Right cardiac atrium (tissue), 5 donors: ENCODE data around the gene OR2D2. TPM values are rescaled to one million over a fixed set of nuclear protein-coding genes. Genes with fewer than 3 reads are reported as not detected.
A peak's percentile ranks its signal among the peaks of the same experiment; 100 is the strongest.
"Not testable (repeated sequence)": the region's sequence is repeated elsewhere in the genome, so short reads cannot be mapped to it uniquely, and the experiment has no call there.

Experiments used
- ATAC-seq, 2 donors: fragments of 200-7000 bp; cut with Tn5 transposase; one replicate each; pipeline versions ENCODE4 v1.8.0 to v1.9.1; 2020; ENCODE audit warnings: moderate library complexity in 2 of 2, mild to moderate bottlenecking in 1 of 2
- DNase-seq, 3 donors: peaks; one replicate each; pipeline ENCODE4 v3.0.0-alpha.2; 2020
- H3K27ac ChIP-seq: one replicate; pipeline ENCODE4 v1.5.1; 2013; ENCODE audit warnings: mild to moderate bottlenecking, low read length, control low read depth, moderate library complexity
- H3K27me3 ChIP-seq: one replicate; pipeline ENCODE4 v1.6.1; 2013; ENCODE audit not compliant: control insufficient read depth, insufficient read depth
- H3K4me1 ChIP-seq: one replicate; pipeline ENCODE4 v1.6.1; 2013; ENCODE audit warnings: low read length; ENCODE audit not compliant: control insufficient read depth, insufficient read depth
- H3K4me3 ChIP-seq: one replicate; pipeline ENCODE4 v1.5.1; 2013; ENCODE audit warnings: low read length, control low read depth
- H3K9me3 ChIP-seq: one replicate; pipeline ENCODE4 v1.6.1; 2013; ENCODE audit warnings: low read length; ENCODE audit not compliant: control insufficient read depth
- WGBS: extraction: QIAGEN DNeasy Blood & Tissue Kit; methylation state at CpG from one replicate; pipeline ENCODE4 v1.1.7; 2013; 5-methylcytosine and 5-hydroxymethylcytosine counted together
- intact Hi-C, 4 donors: fragments of 100-400 bp; cut with DNase I; formaldehyde crosslinking; loops; one replicate each; pipeline versions ENCODE4 v1.11.0 to v1.14.0; 2022 to 2023
- polyA plus RNA-seq: library from polyadenylated mRNA; stranded (reverse); fragments of 200-250 nt; gene quantifications from one replicate; pipeline ENCODE4 v1.2.3, GENCODE V29; 2013
- total RNA-seq, 4 donors: library from RNA; stranded (reverse); fragmentation: NEBNext Ultra II Directional; extraction: Animal tissue kit (Norgen Biotek cat#: 25700); gene quantifications; one replicate each; pipeline ENCODE4 v1.2.1, GENCODE V29; 2021
- donor health status: healthy with polysubstance abuse.
- donor health status: DM: no; HTN: yes; CAD: no.
- donor health status: DM: no; HTN: no; CAD: no.
- donor health status: DM: no; HTN: yes; CAD: no; lungs with severe emphysema.
- donor health status: DM: yes; HTN: yes; CAD: no.

The OR2D2 gene
- total and polyA plus RNA-seq, 5 donors, result not detected

DNA sequence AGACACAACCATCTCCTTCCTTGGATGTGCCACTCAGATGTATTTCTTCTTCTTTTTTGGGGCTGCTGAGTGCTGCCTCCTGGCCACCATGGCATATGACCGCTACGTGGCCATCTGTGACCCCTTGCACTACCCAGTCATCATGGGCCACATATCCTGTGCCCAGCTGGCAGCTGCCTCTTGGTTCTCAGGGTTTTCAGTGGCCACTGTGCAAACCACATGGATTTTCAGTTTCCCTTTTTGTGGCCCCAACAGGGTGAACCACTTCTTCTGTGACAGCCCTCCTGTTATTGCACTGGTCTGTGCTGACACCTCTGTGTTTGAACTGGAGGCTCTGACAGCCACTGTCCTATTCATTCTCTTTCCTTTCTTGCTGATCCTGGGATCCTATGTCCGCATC, 15.4 kb downstream of the OR2D2 start:
- intact Hi-C loops, result no loop called here
- Histone ChIP-seq H3K4me1 (no peaks in the 10 kb centered on the region), H3K9me3 (no peaks in the 10 kb centered on the region), H3K27ac (no peak overlapping the region), H3K27me3 (no peaks in the 10 kb centered on the region), H3K4me3 (no peak overlapping the region)
- ATAC-seq (no peak), DNase-seq (no peak)
- WGBS, result 71% methylated on average over 3 of the region's 3 CpGs

DNA sequence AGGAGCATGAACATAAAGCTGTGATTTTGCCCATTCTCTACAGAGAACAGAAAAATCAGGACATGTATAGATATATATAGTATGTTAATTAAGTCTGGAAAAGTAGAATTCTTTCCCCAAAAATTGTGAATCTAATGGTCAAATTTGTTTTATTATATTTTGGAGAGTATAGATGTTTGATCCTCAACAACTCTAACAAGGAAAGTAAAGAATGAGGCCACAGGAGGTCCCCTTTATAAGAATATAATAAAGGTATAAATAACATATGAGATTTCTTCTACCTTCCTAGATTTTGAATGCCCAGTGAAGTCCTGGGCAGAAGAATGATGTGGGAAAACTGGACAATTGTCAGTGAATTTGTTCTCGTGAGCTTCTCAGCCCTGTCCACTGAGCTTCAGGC, 16.0 kb downstream of the OR2D2 start, which contains the start of gene OR10A4:
OR10A4 (plus strand) TSS at position 301 of the 400 bp plus-strand sequence; CDS start at position 324, 23 bp downstream.
- ATAC-seq (no peak), DNase-seq (no peak)
- Histone ChIP-seq H3K4me3 (no peak within 1 kb of the TSS), H3K9me3 (no peaks in the 10 kb centered on the region), H3K27ac (no peak within 1 kb of the TSS), H3K4me1 (no peaks in the 10 kb centered on the region), H3K27me3 (no peaks in the 10 kb centered on the region)
- WGBS, result 89% methylated on average over 1 of the region's 1 CpG
- intact Hi-C loops, result no loop called here

DNA sequence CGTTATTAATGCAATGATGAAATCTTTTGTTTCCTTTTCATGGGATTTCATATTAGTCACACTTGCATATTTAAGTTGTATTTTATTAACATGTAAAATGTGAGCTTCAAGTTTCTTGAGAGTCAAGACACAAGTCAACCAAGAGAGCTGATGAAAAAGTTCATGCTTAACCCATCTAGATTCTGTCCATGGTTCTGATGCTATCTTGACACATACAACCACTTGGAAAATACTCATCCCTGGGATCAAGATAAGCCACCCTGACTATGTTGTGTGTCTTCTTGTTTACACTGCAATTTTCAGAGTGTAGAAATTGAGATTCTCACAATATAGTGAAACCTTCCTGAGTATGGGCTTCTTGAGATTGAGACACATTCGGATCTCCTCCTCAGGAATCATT, 16.5 kb downstream of the OR2D2 start:
- 84% methylated on average over 2 of the region's 2 CpGs for WGBS
- intact Hi-C loops, result no loop called here
- Histone ChIP-seq H3K4me1 (no peaks in the 10 kb centered on the region), H3K9me3 (no peaks in the 10 kb centered on the region), H3K4me3 (no peak overlapping the region), H3K27ac (no peak overlapping the region), H3K27me3 (no peaks in the 10 kb centered on the region)
- ATAC-seq, result no peak
- DNase-seq, result no peak

DNA sequence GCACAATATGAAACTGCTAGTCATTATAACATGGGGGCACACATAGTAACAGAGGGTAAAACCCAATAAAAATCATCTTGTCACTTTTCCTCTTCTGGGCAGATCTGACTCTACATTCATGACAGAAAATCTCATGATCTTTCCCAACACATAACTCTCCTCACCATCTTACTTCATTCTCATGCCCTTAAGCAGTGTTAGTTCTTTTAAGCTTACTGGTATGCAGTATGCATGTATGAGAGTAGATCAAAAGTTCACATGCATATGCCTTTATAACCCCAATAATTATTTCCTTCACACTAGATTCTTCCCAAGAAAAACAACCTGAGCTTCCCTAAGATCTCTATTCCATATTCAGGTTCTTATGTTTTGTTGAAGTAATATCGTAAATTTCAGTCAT, 21.0 kb downstream of the OR2D2 start:
- Histone ChIP-seq H3K4me3 (no peak overlapping the region), H3K27me3 (no peaks in the 10 kb centered on the region), H3K4me1 (no peaks in the 10 kb centered on the region), H3K27ac (no peak overlapping the region), H3K9me3 (no peaks in the 10 kb centered on the region)
- DNase-seq (no peak), ATAC-seq (no peak)
- intact Hi-C loops, result no loop called here
- 86% methylated on average over 1 of the region's 1 CpG for WGBS

DNA sequence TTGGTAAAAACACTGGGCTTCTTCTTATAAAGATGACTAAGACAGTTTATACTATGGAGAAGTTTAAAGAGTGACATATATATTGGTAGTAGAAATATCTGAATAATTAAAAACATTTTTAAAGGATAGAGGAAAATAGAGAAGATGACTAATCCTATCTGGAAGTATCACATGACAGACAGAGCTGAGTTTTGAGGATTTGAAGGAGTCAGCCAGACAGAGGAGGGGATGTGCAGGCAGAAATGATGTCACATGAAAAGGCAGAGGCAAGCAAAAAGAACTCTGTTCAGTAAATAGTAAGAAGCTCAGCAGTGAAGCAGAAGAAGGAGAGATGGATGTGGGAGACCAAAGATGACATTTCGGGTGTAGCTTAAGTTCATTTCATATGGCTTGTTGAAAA, 27.9 kb downstream of the OR2D2 start:
- Histone ChIP-seq H3K9me3 (no peaks in the 10 kb centered on the region), H3K4me1 (no peaks in the 10 kb centered on the region), H3K4me3 (no peak overlapping the region), H3K27me3 (no peaks in the 10 kb centered on the region), H3K27ac (no peak overlapping the region)
- intact Hi-C loops, result no loop called here
- DNase-seq (no peak), ATAC-seq (no peak)
- WGBS, result 87% methylated on average over 1 of the region's 1 CpG

DNA sequence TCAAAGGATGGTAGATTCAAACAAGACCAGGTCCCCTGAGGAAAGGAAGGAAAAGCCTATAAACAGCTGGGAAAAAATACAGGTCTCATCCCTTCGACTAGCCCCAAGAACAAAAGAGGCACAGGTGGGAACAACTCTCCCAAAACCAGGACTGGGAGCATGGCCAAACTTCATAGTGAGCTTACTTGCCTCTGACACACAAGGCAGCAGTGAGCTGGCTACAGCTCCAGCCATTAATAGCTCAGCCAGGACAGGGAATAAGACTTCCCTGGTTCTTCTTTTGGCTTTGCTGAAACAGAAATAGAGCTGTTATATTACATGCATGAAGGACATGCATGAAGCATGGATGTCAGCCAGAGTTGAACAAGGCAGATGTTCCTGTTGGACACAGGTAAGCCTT, 29.3 kb downstream of the OR2D2 start, which contains the start of gene OR10A2:
OR10A2 (plus strand) TSS at position 97 of the 400 bp plus-strand sequence. CDS start 6,698 bp downstream, outside the sequence.
- no peak within 1 kb of the TSS for H3K27ac ChIP-seq
- ATAC-seq, result peak in 1 of 2 donors; percentile 41
- no peak within 1 kb of the TSS for H3K4me3 ChIP-seq
- H3K9me3 ChIP-seq, result no peaks in the 10 kb centered on the region
- 41% methylated on average over 1 of the region's 1 CpG for WGBS
- H3K4me1 ChIP-seq, result no peaks in the 10 kb centered on the region
- no peaks in the 10 kb centered on the region for H3K27me3 ChIP-seq
- no peak for DNase-seq
- intact Hi-C loops, result no loop called here

DNA sequence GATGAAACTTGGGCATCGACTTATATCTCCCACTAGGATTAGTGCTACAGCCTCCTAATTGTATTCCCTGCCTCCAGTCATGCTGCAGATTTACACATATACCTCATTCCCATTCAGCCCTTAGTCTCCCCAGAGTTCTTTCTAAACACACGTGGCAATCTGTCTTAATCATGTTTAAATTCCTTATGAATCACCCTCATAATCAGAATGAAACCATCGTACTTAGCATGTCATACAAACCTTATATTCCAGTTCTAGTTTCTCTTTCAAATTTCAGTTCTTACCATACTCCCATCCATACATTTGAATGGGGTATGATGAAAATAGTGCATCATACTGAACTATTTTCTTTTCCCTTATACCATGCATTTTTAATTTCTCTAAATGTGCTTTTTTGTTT, 35.4 kb downstream of the OR2D2 start:
- no peaks in the 10 kb centered on the region for H3K9me3 ChIP-seq
- ATAC-seq, result no peak
- H3K4me3 ChIP-seq, result no peak overlapping the region
- no peaks in the 10 kb centered on the region for H3K27me3 ChIP-seq
- intact Hi-C loops, result no loop called here
- DNase-seq, result no peak
- WGBS, result 66% methylated on average over 3 of the region's 3 CpGs
- H3K27ac ChIP-seq, result no peak overlapping the region
- H3K4me1 ChIP-seq, result no peaks in the 10 kb centered on the region

DNA sequence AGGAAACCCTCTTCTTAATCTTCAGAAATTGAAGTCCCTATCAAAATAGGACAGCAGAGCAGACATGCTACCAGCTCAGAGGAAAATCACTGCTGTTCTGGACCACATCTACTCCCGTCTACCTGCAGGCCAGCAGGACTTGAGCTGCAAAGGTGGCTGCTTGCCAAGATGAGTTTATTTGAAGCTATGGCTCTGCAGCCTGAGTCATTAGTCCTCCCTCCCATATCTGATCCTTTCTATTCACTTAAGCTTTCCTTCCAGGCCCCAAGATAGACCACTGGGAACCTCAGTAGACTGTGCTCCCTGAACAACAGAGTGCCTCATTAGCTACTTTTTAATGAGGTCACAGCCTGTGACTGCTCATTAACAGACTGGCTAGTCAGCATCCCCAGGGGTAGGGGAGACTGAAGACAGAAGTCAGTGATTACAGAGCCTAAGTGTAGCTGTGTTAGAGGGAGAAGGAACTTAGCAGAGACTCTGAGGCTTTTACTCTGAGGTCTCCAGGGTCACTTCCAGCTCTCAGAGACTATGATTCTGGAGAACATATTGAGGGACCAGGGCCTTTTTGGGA, 36.2 kb downstream of the OR2D2 start:
- 37% methylated on average over 1 of the region's 1 CpG for WGBS
- ATAC-seq, result no peak
- no peak for DNase-seq
- Histone ChIP-seq H3K9me3 (no peaks in the 10 kb centered on the region), H3K27me3 (no peaks in the 10 kb centered on the region), H3K4me1 (no peaks in the 10 kb centered on the region), H3K4me3 (no peak overlapping the region), H3K27ac (no peak overlapping the region)
- intact Hi-C loops, result no loop called here

DNA sequence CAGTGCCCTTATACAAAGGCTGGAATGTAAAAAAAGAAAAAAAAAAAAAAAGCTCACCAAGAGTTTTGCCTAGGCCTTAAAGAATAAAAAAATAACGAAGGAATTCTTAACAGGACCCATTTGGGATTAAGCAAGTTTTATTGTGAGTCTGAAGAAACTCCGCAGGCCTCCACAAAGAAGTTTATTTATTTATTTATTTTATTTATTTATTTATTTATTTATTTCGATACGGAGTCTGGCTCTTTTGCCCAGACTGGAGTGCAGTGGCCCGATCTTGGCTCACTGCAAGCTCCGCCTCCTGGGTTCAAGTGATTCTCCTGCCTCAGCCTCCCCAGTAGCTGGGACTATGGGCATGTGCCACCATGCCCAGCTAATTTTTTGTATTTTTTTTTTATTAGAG, 37.5 kb downstream of the OR2D2 start:
- DNase-seq, ATAC-seq: not testable (repeated sequence)
- WGBS, result 92% methylated on average over 6 of the region's 6 CpGs

DNA sequence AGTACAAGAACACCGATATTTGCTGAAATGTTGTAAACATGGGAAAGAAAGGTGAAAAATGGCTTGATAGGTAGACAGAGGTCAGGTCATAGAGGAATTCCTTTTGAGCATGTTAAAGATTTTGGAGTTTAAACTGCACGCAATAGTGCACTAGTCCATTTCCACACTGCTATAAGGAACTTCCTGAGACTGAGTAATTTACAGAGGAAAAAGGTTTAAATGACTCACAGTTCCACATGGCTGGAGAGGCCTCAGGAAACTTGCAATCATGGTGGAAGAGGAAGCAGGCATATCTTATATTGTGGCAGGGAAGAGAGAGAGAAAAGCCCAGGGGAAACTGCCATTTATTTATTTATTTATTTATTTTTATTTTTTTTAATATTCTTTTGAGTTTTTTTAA, 41.8 kb downstream of the OR2D2 start:
- 82% methylated on average over 2 of the region's 2 CpGs for WGBS
- ATAC-seq (no peak), DNase-seq (no peak)
- H3K27ac ChIP-seq, result no peak overlapping the region
- no peaks in the 10 kb centered on the region for H3K9me3 ChIP-seq
- intact Hi-C loops, result no loop called here
- no peaks in the 10 kb centered on the region for H3K4me1 ChIP-seq
- H3K4me3 ChIP-seq, result no peak overlapping the region
- H3K27me3 ChIP-seq, result no peaks in the 10 kb centered on the region

More for the DNA sequence above, 37.5 kb downstream of the OR2D2 start:
- H3K27me3 ChIP-seq, H3K9me3 ChIP-seq, intact Hi-C loops, H3K27ac ChIP-seq, H3K4me1 ChIP-seq, H3K4me3 ChIP-seq: not testable (repeated sequence)

DNA sequence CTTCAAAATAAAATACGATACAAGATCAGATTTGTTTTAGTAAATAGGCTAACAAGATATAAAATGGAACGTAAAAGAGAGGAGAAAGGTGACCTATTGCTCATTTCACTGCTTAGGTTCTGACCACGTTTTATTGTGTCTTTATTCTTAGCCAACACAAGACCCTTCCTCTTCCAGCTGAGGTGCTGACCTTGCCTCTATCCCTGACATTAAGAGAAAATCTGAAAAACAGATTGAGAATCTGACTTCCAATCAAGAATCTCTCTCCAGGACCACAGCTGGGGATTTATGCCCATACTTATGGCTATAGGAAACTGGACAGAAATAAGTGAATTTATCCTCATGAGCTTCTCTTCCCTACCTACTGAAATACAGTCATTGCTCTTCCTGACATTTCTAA, 46.9 kb downstream of the OR2D2 start, which contains the start of gene OR10A5:
OR10A5 (plus strand) TSS at position 301 of the 400 bp plus-strand sequence; CDS start at position 301, 0 bp downstream.
- Histone ChIP-seq H3K9me3 (no peaks in the 10 kb centered on the region), H3K27ac (no peak within 1 kb of the TSS), H3K27me3 (no peaks in the 10 kb centered on the region), H3K4me1 (no peaks in the 10 kb centered on the region), H3K4me3 (no peak within 1 kb of the TSS)
- DNase-seq, result no peak
- intact Hi-C loops, result no loop called here
- no peak for ATAC-seq
- 73% methylated on average over 3 of the region's 3 CpGs for WGBS

DNA sequence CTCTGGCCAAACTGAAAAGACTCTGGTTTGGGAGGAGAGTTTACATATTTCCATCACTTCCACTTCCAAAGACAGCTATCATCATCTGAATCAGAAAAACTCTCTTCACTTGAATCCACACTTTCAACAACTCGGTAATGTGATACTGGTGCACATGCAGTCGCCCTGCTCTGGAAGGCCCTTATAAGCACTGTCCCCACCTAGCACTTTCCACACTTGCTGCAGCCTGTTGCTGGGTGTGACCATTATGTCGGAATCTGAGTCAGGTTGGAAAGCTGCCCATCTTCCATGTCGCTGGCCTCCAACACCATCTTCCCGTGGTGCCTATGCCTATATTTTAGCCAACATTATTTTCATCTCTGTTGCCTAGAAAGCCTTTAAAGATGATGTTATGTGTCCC, 47.9 kb downstream of the OR2D2 start:
- no peaks in the 10 kb centered on the region for H3K9me3 ChIP-seq
- H3K27ac ChIP-seq, result no peak overlapping the region
- DNase-seq, result no peak
- H3K4me1 ChIP-seq, result no peaks in the 10 kb centered on the region
- WGBS, result 88% methylated on average over 5 of the region's 5 CpGs
- no peaks in the 10 kb centered on the region for H3K27me3 ChIP-seq
- ATAC-seq, result no peak
- intact Hi-C loops, result no loop called here
- H3K4me3 ChIP-seq, result no peak overlapping the region
